Esophagus squamous epithelium (tissue), 5 donors: Measurements from ENCODE around the gene ITK. TPM values are rescaled to one million over a fixed set of nuclear protein-coding genes. Genes with fewer than 3 reads are reported as not detected.

Experiments used
- DNase-seq: peaks from one replicate; lab custom pipeline; 2025; lab: John Stamatoyannopoulos, UW
- H3K27ac ChIP-seq, 4 donors: fragments of 200-600 bp; sonication (generic); one replicate each; pipeline ENCODE4 v1.5.1; 2016 to 2019; ENCODE audit warnings: mild to moderate bottlenecking in 1 of 4
- H3K27me3 ChIP-seq, 4 donors: fragments of 200-600 bp; sonication (generic); 1 replicate in 3 of 4; 2 replicates in 1 of 4; pipeline versions ENCODE4 v1.5.1 to v1.6.0; 2017 to 2021; ENCODE audit warnings: antibody characterized with exemption in 1 of 4
- H3K36me3 ChIP-seq, 3 donors: fragments of 200-600 bp; sonication (generic); one replicate each; pipeline ENCODE4 v1.5.1; 2016 to 2019
- H3K4me1 ChIP-seq, 3 donors: fragments of 200-600 bp; sonication (generic); one replicate each; pipeline ENCODE4 v1.5.1; 2017 to 2019
- H3K4me3 ChIP-seq, 4 donors: fragments of 200-600 bp; sonication (generic); 1 replicate in 3 of 4; 2 replicates in 1 of 4; pipeline ENCODE4 v1.5.1; 2016 to 2019; ENCODE audit warnings: mild to moderate bottlenecking in 2 of 4, moderate library complexity in 1 of 4
- H3K9me3 ChIP-seq, 3 donors: fragments of 200-600 bp; sonication (generic); one replicate each; pipeline ENCODE4 v1.5.1; 2016 to 2019
- CTCF ChIP-seq, 6 experiments: fragments of 450-650 bp in 4 of 6; fragments of 200-600 bp in 2 of 6; sonication (generic) in 2 of 6; IDR thresholded peaks; one replicate each; pipeline ENCODE4 v1.5.1; 2016 to 2019; ENCODE audit warnings: antibody characterized with exemption in 6 of 6, mild to moderate bottlenecking in 4 of 6, moderate library complexity in 4 of 6
- POLR2A ChIP-seq, 4 donors: fragments of 450-650 bp; IDR thresholded peaks; one replicate each; pipeline ENCODE4 v1.6.1; 2017; ENCODE audit warnings: antibody characterized with exemption in 4 of 4, mild to moderate bottlenecking in 4 of 4, moderate library complexity in 3 of 4
- WGBS, 2 donors: methylation state at CpG; one replicate each; pipeline ENCODE4 v1.1.5; 2018; 5-methylcytosine and 5-hydroxymethylcytosine counted together
- intact Hi-C: fragments of 100-400 bp; cut with DNase I; formaldehyde crosslinking; loops from one replicate; pipeline ENCODE4 v1.15.0; 2022
- total RNA-seq, 4 donors: library from RNA; depleted of rRNA; stranded (reverse); fragments of >200 nt; gene quantifications; one replicate each; pipeline ENCODE4 v1.1.0, GENCODE V29; 2016
- donor health status: DM: yes; HTN: yes; CAD: no.

ITK gene
- total RNA-seq, 4 donors from 2014 or later = 0.53 to 5.1 (median 3.9) TPM

GRCh38 chr5:157269165-157269671 is 88.6 kb downstream of the ITK start:
- Histone ChIP-seq H3K36me3 (no peaks in the 10 kb centered on the region), H3K9me3 (no peaks in the 10 kb centered on the region), H3K27me3 (peaks cover 0 to 27% (median 0%) of the 10 kb centered on the region in 4 donors), H3K27ac (no peak overlapping the region), H3K4me1 (peaks cover 7 to 33% (median 9%) of the 10 kb centered on the region in 3 donors), H3K4me3 (no peak overlapping the region)
- TF ChIP-seq CTCF (IDR thresholded peaks at IDR 0.05) (no peak), POLR2A (IDR thresholded peaks at IDR 0.05) (no peak)
- 48 to 65% methylated on average over 6 of the region's 6 CpGs for WGBS, 2 donors
- intact Hi-C loops = no loop called here
- no peak for DNase-seq

- Histone ChIP-seq H3K9me3 (no peaks in the 10 kb centered on the region), H3K36me3 (no peaks in the 10 kb centered on the region), H3K4me1 (peaks cover 7 to 33% (median 9%) of the 10 kb centered on the region in 3 donors), H3K27me3 (peaks cover 0 to 27% (median 0%) of the 10 kb centered on the region in 4 donors), H3K27ac (no peak overlapping the region), H3K4me3 (no peak overlapping the region)
- no peak for DNase-seq
- no peak for TF ChIP-seq CTCF (IDR thresholded peaks at IDR 0.05)
- no peak for TF ChIP-seq POLR2A (IDR thresholded peaks at IDR 0.05)
- intact Hi-C loops = no loop called here
- 71 to 84% methylated on average over 3 to 4 of the region's 4 CpGs for WGBS, 2 donors
These were observed 89.2 kb downstream of the ITK start for GRCh38 chr5:157269761-157270272.

GRCh38 chr5:157270771-157271170 is 90.1 kb downstream of the ITK start:
- WGBS, 2 donors = 66% methylated on average over 3 of the region's 3 CpGs
- Histone ChIP-seq H3K27ac (peak overlapping the region in 1 of 4 donors; percentile 68), H3K9me3 (no peaks in the 10 kb centered on the region), H3K27me3 (peaks cover 0 to 20% (median 0%) of the 10 kb centered on the region in 4 donors), H3K36me3 (no peaks in the 10 kb centered on the region), H3K4me3 (no peak overlapping the region), H3K4me1 (peaks cover 3 to 27% (median 9%) of the 10 kb centered on the region in 3 donors)
- DNase-seq = no peak
- intact Hi-C loops = no loop called here
- no peak for TF ChIP-seq CTCF (IDR thresholded peaks at IDR 0.05)
- TF ChIP-seq POLR2A (IDR thresholded peaks at IDR 0.05) = no peak

GRCh38 chr5:157271740-157272271 is 91.2 kb downstream of the ITK start:
- TF ChIP-seq CTCF (IDR thresholded peaks at IDR 0.05) (no peak), POLR2A (IDR thresholded peaks at IDR 0.05) (peak in 1 of 4 donors; percentile 53)
- H3K27ac ChIP-seq = peak overlapping the region; percentile 5 to 68 (median 42)
- WGBS, 2 donors = 64 to 73% methylated on average over 5 to 10 of the region's 12 CpGs
- H3K4me3 ChIP-seq = no peak overlapping the region
- H3K27me3 ChIP-seq = peaks cover 0 to 13% (median 0%) of the 10 kb centered on the region in 4 donors
- peak; percentile 69 for DNase-seq
- intact Hi-C loops = no loop called here
- H3K36me3 ChIP-seq = no peaks in the 10 kb centered on the region
- H3K9me3 ChIP-seq = no peaks in the 10 kb centered on the region
- H3K4me1 ChIP-seq = peaks cover 0 to 18% (median under 1%) of the 10 kb centered on the region in 3 donors

- no peak for DNase-seq
- Histone ChIP-seq H3K4me3 (no peak overlapping the region), H3K4me1 (peaks cover 0 to 5% (median 0%) of the 10 kb centered on the region in 3 donors), H3K36me3 (no peaks in the 10 kb centered on the region), H3K27me3 (no peaks in the 10 kb centered on the region), H3K9me3 (no peaks in the 10 kb centered on the region), H3K27ac (peak overlapping the region in 2 of 4 donors; percentile 52 to 67)
- intact Hi-C loops = no loop called here
- 30 to 73% methylated on average over 1 of the region's 1 CpG for WGBS, 2 donors
- TF ChIP-seq CTCF (IDR thresholded peaks at IDR 0.05) (no peak), POLR2A (IDR thresholded peaks at IDR 0.05) (no peak)
These were observed 92.5 kb downstream of the ITK start for GRCh38 chr5:157273131-157273556.
